Melanocyte of skin (primary cell): ENCODE data around the gene ACAD8. TPM values are rescaled to one million over a fixed set of nuclear protein-coding genes. Genes with fewer than 3 reads are reported as not detected.

Source experiments
- total RNA-seq, 2 donors: library from RNA; depleted of rRNA; stranded (reverse); fragments of >200 nt; gene quantifications; 2 replicates each; pipeline ENCODE4 v1.2.3, GENCODE V29; 2012

The ACAD8 gene
- 10 to 100 TPM; 15.7 to 16.5 TPM for total RNA-seq

GRCh38 chr11:134253188-134253993 lies at the start of gene ACAD8, which contains the start of gene THYN1:
TSS of gene ACAD8 (plus strand) at chr11:134253568. CDS start at chr11:134253601, 33 bp downstream.
TSS of gene THYN1 (minus strand) at chr11:134253352. CDS start at chr11:134252882, 470 bp downstream.

GRCh38 chr11:134223836-134224709 lies 29.3 kb upstream of the ACAD8 start, which contains the start of the genes NCAPD3 and VPS26B:
TSS of gene NCAPD3 (minus strand) at chr11:134223967. CDS start at chr11:134223926, 41 bp downstream.
TSS of gene VPS26B (plus strand) at chr11:134224671. CDS start at chr11:134225123, 452 bp downstream.

GRCh38 chr11:134275534-134276395 lies 22.4 kb downstream of the ACAD8 start, which contains the start of gene GLB1L3:
TSS of gene GLB1L3 (plus strand) at chr11:134276379. CDS start at chr11:134276741, 362 bp downstream.

Other genes with a start within 250 kb of the ACAD8 start
- 10 to 100 TPM; 55.7 to 77.6 TPM for gene JAM3, start 184.5 kb upstream of the ACAD8 start, total RNA-seq
- 10 to 100 TPM; 14.8 to 33.6 TPM for gene NCAPD3, start 29.6 kb upstream of the ACAD8 start, total RNA-seq
- 10 to 100 TPM; 33.6 to 37.9 TPM for gene VPS26B, start 28.9 kb upstream of the ACAD8 start, total RNA-seq
- 10 to 100 TPM; 36.1 to 44.3 TPM for gene THYN1, start 216 bp upstream of the ACAD8 start, total RNA-seq
- gene GLB1L3, start 22.8 kb downstream of the ACAD8 start, total RNA-seq = under 1 TPM in 1 of 2 donors, not detected in 1; under 0.01 TPM
- 1 to 10 TPM; 3.8 to 5.0 TPM for gene GLB1L2, start 78.4 kb downstream of the ACAD8 start, total RNA-seq
- gene B3GAT1, start 158.7 kb downstream of the ACAD8 start, total RNA-seq = under 1 TPM; 0.67 to 0.69 TPM